HuH-7 (cell line): ENCODE data around the gene BMERB1.
"Not testable (repeated sequence)": the region's sequence is repeated elsewhere in the genome, so short reads cannot be mapped to it uniquely, and the experiment has no call there.

Experiments used
- DNase-seq: peaks from one replicate; pipeline ENCODE4 v3.0.0; 2011; ENCODE audit warnings: low spot score

BMERB1 gene

DNA sequence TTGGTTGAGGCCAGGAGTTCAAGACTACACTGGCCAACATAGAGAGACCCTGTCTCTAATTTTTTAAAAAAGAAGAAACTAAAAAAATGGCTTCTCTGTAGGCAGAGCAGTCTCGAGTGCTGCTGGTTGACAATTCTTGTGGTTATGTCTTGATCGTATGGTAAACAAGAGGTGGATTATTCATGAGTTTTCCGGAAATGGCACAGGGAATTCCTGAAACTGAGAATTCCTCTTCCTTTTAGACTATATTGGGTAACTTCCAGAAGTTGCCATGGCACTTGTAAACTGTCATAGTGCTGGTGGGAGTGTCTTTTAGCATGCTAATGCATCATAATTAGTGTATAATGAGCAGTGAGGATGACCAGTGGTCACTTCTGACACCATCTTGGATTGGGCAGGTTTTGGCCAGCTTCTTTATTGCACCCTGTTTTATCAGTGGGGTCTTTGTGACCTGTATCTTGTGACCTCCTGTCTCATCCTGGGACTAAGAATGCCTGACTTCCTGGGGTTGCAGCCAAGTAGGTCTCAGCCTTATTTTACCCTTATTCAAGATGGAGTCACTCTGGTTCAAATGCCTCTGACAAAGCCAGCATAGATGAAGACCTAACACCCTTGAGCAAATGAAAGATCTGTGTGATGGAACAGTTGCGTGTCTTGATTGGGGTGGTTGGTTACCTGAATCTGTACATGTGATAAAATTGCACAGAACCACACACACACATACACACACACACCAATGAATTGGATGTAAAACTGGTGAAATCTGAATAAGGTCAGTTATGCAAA, 30.2 kb downstream of the BMERB1 start:
- DNase-seq = no peak

DNA sequence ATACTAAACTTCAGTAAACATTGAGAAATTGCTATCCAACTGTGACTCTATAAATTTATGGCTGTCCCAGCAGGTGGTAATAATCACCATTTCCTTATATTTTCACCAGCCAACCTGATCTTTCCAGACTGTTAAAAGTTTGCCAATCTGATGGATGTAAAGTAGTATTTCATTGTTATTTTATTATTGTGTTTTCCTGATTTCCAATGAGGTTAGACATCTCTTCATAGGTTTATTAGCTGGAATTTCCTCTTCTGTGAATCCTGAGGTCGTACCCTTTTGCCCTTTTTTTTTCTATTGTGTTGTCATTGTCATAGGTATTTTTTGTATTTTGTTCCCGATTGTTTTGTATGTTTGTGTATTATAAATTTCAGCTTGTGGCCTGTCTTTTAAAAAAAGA, 31.7 kb downstream of the BMERB1 start:
- DNase-seq = no peak

DNA sequence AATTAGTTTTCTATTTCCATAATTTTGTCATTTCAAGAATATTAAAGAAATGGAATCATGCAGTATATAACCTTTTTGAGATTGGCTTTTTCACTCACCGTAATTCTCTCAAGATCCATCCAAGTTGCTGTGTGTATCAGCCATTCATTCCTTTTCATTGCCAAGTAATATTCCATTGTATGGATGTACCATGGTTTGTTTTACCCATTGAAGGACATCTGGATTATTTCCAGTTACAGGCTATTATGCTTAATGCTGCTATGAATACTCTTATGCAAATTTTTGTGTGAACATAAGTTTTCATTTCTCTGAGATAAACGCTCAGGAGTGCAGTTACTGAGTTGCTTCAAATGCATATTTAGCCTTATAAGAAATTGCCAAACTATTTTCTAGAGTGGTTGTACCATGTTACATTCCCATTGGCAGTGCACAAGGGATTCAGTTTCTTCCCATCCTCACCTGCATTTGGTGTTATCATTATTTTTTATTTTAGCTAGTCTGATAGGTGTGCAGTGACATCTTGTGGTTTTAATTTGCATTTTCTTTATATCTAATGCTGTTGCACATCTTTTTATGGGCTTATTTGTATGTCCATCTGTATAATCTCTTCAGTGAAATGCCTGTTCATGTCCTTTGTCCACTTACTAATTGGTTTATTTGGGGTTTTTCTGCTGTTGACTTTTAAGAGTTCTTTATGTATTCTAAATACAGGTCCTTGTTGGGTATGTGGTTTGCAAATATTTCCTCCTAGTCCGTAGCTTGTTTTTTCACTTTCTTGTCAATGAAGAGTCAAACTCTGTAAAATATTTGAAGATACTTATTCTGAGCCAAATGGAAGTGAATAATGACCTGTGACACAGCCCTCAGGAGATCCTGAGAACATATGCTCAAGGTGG, 32.7 kb downstream of the BMERB1 start:
- DNase-seq = no peak

DNA sequence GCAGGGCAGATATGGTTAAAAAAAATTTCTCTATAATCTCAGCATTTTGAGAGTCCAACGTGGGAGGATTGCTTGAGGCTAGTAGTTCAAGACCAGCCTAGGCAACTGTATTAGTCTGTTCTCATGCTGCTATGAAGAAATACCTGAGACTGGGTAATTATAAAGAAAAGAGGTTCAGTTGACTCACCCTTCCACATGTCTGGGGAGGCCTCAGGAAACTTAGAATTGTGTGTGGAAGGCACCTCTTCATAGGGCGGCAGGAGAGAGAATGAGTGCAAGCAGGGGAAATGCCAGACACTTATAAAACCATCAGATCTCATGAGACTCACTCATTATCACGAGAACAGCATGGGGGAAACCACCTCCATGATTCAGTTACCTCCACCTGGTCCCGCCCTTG, 42.6 kb downstream of the BMERB1 start:
- not testable (repeated sequence) for DNase-seq

DNA sequence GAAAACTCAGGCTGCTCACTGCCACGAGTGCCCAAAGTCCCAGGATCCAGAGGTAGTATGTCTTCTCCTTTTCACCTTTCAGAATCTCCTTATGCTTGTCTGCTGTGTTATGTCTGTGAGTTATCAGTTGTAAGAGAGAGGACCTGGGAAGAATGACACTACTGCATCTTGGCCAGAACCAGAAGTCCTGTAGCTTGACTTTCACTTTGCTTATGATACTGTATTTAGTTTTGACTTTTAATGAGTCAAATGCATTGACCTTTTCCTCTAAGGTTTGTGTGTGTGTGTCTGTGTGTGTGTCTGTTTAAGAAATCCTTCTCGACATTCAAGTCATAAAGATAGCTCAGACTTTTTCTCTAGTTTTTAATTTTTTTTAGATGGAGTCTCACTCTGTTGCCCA, 43.4 kb downstream of the BMERB1 start:
- no peak for DNase-seq

DNA sequence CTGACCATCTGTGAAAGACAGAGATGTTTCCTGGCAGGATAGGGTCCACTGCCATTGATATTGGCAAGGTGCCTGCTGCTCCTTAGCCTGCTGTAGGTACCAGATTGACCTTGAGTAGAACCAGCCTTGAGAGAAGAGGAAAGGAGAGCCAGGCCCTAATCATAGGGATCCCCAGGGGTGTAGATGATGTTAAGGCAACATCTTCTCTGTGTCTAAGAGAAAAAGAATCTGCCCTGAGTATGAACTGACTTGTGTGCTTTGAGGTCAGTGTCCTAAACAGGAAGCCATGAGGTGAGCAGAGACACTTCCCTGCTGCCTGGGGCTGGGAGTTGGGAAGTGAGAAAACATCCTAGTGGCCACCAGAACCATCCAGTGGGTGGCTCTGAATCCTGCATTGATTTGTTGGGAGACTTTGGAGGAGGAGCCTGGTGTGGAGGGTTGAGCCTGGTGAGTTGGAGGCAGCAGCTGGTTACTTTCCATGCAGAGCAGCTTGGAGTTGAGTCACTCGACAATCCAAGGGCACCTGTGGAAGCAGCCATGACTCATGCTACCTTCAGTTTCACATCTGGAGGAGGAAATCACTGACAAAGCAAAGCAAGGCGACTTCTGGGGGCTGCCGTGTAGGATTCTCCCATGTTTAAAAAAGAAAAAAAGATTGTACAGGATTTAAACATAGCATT, 47.8 kb downstream of the BMERB1 start:
- DNase-seq = peak; percentile 83

DNA sequence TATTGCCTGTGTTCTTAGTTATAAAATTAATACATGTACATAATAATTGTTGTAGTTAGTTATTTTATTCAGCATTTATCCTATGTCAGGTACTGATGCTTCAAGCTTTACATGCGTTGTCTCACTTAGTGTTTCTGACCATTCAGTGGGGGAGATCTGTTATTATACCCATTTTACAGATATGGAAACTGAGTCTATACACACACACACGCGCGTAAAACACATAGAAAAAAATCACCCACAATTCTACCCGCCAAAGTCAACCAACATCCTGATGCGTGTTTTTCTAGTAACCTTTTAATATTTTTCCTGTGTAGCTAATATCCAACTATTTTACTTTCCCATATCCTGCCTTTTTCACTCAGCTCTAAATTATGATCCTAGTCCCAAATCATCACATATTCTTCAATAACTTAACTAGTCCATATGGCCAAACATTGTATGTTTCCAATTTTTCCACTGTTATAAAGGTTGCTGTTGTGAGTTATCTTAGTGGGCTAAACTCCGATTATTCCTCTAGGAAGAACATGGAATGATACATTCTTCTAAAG, 48.4 kb downstream of the BMERB1 start:
- no peak for DNase-seq

DNA sequence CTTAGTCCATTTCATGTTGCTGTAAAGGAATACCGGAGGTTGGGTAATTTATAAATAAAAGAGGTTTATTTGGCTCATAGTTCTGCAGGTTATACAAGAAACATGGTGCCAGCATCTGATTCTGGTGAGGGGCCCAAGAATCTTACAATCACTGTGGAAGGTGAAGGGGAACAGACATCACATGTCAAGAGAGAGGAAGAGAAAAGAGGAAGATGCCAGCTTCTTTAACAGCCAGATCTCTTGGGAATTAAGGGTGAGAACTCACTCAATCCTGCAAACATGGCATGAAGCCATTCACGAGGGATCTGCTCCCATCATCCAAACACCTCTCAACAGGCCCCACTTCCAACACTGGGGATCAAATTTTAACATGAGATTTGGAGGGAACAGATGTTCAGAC, 49.5 kb downstream of the BMERB1 start:
- DNase-seq = no peak

DNA sequence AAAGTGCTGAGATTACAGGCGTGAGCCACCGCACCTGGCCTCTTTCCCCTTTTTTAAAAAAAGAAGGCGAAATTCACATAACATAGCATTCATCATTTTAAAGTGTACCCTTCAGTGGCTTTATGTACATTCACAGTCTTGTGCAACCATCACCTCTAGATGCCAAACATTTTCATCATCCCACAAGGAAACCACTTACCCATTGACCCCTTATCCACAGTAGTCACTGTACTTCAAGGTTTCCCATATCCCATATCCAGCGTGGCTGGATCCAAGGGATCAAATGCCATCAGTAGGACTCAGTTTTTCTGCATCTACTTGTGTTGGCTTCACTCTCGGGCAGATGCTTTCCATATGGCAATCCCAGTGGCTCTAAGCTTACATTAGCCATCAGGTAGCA, 50.3 kb downstream of the BMERB1 start:
- no peak for DNase-seq

DNA sequence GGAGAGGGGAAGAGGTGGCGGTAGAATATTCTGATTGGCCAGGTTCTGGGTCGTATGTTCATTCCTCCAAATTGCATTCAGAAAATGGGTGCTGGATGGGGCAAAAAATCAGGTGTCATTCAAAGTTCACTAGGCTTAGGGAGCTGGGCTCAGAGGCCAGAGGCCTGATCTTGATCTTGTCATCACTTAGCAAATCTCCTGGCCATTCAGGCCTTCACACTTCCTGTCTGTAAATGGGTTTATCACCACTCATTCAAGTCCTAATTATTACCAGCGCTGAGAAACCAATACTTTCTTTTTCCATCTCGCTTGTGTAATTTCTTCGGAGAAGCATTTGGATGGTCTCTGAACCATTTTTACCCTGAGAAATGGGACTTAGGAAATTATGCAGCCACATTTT, 50.8 kb downstream of the BMERB1 start:
- DNase-seq = no peak

DNA sequence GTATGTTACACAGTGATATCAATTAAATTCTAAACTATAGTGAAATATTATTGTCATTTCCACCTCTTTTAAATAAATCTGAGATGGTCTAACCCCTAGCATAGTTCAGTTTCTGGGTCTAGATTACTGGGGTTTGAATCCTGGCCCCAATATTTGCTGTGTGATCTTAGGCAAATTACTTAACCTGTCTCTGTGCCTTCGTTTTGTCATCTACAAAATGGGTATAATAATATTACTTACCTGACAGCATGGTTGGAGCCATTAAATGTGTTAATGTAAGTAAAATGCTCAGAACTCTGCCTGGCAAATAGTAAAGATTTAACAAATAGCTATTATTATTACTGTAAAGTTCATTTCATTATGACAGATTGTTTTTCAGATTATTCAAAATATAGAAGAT, 52.3 kb downstream of the BMERB1 start:
- DNase-seq = no peak

DNA sequence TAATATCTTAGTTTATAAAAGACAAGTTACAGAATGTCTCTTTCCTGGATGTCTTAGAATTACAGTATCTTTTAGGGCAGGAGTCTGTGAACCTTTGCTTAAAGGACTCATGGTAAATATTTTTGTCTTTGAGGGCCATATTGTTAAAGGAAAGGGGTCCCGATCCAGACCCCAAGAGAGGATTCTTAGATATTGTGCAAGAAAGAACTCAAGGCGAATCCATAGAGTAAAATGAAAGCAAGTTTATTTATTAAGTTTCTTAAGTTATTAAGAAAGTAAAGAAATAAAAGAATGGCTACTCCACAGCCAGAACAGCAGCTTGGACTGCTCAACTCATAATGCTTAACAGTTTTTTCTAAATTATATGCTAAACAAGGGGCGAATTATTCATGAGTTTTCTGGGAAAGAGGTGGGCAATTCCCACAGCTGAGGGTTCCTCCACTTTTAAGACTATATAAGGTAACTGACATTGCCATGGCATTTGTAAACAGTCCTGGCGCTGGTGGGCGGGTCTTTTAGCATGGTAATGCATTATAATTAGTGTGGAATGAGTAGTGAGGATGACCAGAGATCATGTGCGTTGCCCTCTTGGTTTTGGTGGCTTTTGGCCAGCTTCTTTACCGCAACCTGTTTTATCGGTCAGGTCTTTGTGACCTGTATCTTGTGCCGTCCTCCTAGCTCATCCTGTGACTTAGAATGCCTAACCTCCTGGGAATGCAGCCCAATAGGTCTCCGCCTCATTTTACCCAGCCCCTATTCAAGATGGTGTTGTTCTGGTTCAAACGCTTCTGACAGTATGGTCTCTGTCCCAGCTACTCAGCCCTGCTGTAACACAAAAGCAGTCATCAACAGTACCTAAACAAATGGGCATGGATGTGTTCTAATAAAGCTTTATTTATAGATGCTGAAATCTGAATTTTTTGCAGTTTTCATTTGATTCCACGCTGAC, 53.2 kb downstream of the BMERB1 start:
- DNase-seq = no peak

DNA sequence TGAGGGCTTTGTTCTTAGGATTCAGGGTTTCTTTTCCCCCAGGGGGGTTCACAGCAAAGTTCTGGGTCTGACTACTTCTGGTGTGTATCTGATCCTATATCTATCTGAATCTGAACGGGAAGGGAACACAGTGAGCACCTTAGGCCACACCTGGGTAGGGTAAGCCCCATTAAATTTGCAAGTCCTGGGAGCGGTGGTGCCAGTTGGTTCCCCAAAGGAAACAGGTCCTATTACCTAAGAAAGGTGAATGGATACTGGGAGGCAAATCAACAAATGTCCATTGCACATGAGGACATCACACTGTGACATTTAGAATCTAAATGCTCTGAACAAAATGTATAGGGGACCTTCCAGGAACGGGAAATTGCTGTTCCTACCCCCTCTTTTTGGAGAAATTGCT, 54.6 kb downstream of the BMERB1 start:
- DNase-seq = no peak

DNA sequence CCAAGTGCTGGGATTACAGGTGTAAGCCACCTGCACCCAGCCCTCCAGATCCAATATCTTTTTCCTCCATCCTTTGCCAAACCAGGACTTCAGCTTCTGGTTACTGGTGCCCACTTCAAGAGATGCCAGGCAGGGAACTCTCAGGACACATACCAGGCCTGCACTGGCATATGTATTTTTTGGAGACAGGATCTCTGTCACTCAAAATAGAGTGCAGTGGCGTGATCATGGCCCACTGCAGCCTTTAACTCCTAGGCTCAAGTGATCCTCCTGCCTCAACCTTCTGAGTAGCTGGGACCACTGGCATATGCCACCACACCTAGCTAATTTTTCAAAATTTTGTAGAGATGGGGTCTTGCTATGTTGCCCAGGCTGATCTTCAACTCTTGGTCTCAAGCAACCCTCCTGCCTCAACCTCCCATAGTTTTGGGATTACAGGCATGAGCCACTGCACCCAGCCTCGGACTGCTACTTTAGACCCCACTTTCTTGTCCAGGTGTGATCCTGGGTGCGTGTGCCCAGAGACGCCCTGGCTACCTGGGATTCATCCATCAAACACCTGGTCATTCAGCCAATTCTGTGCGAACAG, 55.8 kb downstream of the BMERB1 start:
- DNase-seq = no peak

DNA sequence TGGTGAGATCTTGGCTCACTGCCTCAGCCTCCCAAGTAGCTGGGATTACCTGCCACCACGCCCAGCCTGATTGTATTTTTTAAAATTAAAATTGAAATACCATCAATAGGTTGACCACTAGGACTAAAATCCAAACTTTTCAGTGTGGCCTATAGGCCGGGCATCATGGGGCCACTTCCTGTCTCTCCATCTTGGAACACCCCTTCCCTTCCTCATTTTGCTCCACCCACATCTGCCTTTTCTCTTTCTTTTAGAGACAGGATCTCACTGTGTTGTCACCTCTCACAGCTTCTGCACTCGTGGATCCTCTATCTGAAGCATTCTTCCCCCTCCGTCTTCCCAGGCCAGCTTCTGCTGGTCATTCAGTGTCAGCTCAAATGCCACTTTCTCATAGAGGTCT, 57.0 kb downstream of the BMERB1 start:
- DNase-seq = no peak

DNA sequence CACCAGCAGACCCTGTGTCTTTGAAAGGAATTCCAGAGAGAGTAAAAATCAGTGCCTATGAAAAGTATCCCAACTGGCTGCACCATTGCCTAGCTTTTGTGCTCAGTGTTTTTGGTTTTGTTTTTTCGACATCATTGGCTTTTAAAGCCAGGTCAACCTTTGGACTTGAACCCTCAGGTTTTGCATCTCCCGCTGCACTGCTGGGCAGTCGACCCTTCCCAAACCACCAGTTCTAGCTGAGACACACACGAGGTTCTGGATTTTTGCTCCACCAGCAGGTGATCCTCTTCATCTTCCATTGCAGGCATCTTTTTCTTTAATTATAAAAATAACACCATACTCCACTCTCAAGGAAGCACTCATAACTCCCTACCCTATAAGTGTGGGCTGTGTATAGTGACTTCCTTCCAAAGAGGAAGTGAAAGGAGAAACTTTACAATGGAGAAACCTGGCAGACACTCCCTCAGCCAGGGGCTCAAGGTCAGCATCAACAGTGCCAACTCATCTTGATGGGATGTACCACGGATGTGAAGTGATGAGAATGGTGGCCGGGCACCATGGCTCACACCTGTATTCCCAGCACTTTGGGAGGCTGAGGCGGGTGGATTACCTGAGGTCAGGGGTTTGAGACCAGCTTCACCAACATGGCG, 57.8 kb downstream of the BMERB1 start:
- no peak for DNase-seq

DNA sequence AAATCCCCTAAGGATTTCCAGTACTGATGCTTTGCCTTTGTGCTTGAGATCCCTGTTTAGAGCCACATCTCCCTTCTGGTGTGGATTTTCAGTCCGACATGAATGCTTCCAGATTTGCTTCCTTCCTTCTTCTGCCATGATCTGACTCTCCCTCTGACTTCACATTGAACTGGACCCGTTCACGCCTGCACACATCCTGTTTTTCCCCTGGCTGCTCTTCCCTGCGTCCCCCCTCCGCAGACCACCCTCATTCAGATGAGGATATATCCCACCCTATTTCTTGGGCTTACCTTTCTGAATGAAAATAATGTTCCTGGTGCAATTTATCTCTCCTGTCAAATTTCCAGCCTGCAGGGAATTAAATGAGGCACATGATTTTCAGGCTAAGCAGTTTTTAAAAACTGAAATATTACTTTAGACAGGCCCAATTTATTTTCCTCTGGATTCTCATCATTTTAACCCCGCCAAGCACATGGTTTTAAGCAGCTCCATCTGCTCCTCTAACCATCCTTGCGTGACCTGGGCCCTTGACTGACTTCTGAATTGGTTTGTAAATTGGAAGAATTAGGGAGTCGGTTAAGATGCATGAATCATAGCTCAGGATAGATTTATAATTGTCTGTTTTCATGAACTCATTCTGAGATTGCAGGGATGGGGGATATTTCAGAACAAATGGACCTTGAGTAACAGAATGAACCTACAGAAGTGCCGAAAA, 59.2 kb downstream of the BMERB1 start:
- no peak for DNase-seq

DNA sequence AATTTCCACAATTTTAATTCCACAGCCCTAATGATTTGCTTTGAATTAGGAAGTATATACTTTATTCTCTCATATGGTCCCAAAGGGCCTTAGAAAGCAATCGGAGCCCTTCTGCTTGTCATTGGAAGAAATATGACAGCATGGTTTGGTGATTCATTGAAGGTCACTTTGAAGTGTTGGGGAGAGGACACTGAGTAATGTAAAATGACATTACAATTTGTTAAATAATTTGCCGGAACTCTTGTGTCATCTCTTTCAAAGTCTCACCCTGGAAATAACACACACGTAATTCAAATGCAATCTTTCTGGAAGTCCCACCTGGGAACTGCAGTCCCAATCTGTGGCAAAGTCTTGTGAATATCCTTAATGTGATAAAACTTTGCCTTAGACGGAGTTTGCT, 59.8 kb downstream of the BMERB1 start:
- no peak for DNase-seq

DNA sequence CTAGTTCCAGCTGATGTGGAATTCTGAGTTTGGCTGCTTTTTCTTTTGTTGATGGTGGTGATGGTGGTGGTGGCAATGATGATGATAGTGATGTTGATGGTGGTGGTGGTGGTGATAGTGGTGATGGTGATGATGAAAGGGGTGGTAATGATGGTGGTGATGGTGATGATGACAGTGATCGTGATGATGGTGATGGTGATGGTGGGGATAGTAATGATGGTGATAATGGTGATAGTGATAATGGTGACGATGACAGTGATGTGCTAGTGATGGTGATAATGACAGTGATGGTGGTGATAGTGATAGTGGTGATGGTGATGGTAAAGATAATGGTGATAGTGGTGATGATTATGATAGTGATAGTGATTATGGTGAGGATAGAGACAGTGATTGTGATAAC, 61.5 kb downstream of the BMERB1 start:
- DNase-seq = no peak
